Subcutaneous adipose tissue (tissue), 4 donors: ENCODE results near the gene DHRS12. TPM values are rescaled to one million over a fixed set of nuclear protein-coding genes. Genes with fewer than 3 reads are reported as not detected.

ENCODE experiments used
- total RNA-seq, 4 donors: library from RNA; depleted of rRNA; stranded (reverse); fragments of >200 nt; gene quantifications; one replicate each; pipeline ENCODE4 v1.1.0, GENCODE V29; 2016
- TF ChIP-seq, protein P1 (sequence below): fragments of 450-650 bp; IDR thresholded peaks from one replicate; pipeline ENCODE4 v1.5.1; 2016; ENCODE audit warnings: low read depth, mild to moderate bottlenecking, control low read depth, antibody characterized with exemption, moderate library complexity

The DHRS12 gene
- total RNA-seq, 4 donors from 2014 or later: 22.3 to 47.8 (median 29.1) TPM

DNA sequence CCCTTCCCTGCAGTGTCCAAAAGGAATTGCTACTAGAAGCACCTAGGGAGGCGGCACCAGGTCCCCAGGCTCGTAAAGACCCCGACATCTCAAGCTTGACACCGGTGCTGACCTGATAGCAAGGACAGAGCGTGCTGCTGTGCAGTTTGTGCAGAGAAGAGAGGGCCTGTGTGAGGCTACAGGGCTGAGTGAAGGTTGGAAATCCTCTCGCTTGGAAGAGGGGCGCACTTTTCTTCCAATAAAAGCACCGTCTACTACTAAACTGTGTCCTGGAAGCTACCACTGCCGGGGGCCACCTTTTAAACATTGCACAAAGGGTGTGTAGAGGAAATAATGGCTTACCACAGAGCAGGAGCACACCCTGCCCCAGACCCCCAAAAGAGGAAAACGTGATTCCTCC is 30.0 kb upstream of the DHRS12 start:
- TF ChIP-seq, protein P1, sequence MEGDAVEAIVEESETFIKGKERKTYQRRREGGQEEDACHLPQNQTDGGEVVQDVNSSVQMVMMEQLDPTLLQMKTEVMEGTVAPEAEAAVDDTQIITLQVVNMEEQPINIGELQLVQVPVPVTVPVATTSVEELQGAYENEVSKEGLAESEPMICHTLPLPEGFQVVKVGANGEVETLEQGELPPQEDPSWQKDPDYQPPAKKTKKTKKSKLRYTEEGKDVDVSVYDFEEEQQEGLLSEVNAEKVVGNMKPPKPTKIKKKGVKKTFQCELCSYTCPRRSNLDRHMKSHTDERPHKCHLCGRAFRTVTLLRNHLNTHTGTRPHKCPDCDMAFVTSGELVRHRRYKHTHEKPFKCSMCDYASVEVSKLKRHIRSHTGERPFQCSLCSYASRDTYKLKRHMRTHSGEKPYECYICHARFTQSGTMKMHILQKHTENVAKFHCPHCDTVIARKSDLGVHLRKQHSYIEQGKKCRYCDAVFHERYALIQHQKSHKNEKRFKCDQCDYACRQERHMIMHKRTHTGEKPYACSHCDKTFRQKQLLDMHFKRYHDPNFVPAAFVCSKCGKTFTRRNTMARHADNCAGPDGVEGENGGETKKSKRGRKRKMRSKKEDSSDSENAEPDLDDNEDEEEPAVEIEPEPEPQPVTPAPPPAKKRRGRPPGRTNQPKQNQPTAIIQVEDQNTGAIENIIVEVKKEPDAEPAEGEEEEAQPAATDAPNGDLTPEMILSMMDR: no peak

GRCh38 chr13:51832471-51833152 is 28.6 kb upstream of the DHRS12 start:
- TF ChIP-seq, protein P1: no peak

GRCh38 chr13:51831519-51831918 is 27.6 kb upstream of the DHRS12 start:
- TF ChIP-seq, protein P1: no peak

- TF ChIP-seq, protein P1: no peak
Observed at GRCh38 chr13:51829568-51829899, 25.6 kb upstream of the DHRS12 start.

GRCh38 chr13:51828730-51829567 is 25.0 kb upstream of the DHRS12 start:
- TF ChIP-seq, protein P1: no peak

DNA sequence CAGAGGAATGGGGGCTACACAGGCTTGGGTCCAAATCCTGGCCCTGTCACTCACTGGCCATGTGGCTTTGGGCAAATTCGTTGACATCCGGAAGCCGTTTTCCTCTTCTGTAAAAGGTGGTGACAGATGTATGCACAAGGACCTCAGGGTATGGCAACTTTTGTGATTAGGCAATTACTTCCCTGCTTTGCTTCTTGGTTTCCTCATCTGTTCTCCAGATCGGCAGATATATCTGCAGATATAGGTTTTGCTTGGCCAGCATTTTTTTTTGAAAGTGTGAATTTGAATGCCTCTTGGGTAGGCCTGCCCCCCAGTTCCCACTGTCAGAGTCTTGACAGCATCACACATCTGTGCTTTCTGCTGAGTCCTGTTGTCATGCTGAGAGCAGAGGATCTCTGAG is 23.3 kb upstream of the DHRS12 start:
- TF ChIP-seq, protein P1: no peak

GRCh38 chr13:51826606-51827005 is 22.6 kb upstream of the DHRS12 start:
- TF ChIP-seq, protein P1: no peak
